CD4-positive, alpha-beta T cell treated with Interleukin-2 at 100 ng/mL for 4 hours (primary cell): ENCODE results near the gene SH2D3C.
"Not testable (repeated sequence)": the region's sequence is repeated elsewhere in the genome, so short reads cannot be mapped to it uniquely, and the experiment has no call there.

ENCODE experiments used
- DNase-seq: peaks from one replicate; pipeline ENCODE4 v3.0.0-alpha.2; 2020; ENCODE audit warnings: low spot score

The SH2D3C gene

GRCh38 chr9:127785023-127785932, 6.8 kb upstream of the SH2D3C start:
- DNase-seq: peak; percentile 94

GRCh38 chr9:127783111-127784008, 4.9 kb upstream of the SH2D3C start:
- DNase-seq: peak; percentile 78

DNA sequence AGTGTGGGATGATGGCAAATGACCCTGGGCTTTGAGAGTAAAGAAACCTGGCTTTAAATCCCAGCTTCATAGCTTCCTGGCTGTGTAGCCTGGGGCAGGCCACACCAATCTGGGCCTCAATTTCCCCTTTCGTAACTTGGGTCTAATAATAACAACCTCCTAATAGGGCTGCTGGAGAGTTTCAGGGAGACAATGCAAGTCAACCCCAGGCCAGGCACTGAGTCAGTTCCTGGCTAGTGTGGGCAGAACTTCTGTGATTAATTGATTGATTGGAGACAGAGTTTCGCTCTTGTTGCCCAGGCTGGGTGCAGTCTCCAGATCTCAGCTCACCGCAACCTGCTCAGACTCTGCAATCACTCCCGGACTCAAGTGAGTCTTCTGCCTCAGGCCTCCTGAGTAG, 3.3 kb upstream of the SH2D3C start:
- no peak for DNase-seq

DNA sequence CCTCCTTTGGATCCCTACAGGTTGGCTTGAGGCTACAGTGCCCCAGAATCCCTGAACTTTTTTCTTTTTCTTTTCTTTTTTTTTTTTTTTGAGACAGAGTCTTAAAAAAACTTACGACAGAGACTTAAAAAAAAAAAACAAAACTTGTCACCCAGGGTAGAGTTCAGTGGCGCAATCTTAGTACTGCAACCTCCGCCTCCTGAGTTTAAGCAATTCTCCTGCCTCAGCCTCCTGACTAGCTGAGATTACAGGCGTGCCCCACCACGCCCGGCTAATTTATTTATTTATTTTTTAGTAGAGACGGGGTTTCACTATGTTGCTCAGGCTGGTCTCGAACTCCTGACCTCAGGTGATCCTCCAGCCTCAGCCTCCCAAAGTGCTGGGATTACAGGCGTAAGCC, 2.4 kb upstream of the SH2D3C start:
- not testable (repeated sequence) for DNase-seq

DNA sequence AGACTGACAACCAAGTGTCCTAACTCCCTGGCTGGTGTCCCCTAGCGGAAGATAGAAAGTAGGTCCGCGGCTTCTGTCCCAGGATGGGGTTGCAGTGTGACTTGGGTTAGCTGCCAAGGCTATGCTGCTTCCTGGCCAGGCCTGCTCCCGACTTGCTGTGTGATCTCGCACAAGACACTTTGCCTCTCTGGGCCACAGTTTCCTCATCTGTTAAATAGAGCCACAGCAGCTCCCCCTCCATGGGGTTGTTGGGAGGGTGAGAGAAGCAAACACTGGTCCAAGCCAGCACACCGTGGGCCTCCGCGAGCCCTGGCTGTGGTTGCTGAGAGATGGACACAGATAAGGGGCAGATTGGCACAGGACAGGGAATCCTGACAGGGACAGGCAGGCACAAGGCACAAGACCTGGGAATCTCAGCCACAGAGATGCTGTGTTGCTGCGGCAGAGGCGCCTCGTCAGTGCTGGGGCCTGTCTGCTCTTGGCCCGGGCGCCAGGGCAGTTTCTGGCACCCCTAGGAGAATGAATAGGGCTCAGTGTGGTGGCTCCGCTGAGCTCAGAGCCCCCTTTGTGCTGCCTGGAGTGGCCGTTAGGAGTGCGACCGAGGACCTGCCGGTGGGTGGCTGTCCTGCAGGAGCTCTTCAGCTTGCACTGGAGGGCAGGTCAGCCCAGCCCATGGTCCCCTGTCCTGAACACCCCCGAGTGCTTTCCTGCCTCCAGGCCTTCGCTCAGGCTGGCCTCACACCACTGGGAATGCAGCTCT, 1.8 kb upstream of the SH2D3C start:
- DNase-seq: no peak

GRCh38 chr9:127779136-127779981, 893 bp upstream of the SH2D3C start:
- peak; percentile 64 for DNase-seq

GRCh38 chr9:127777368-127777980, 992 bp downstream of the SH2D3C start:
- no peak for DNase-seq

GRCh38 chr9:127776924-127777289, 1.6 kb downstream of the SH2D3C start:
- no peak for DNase-seq

DNA sequence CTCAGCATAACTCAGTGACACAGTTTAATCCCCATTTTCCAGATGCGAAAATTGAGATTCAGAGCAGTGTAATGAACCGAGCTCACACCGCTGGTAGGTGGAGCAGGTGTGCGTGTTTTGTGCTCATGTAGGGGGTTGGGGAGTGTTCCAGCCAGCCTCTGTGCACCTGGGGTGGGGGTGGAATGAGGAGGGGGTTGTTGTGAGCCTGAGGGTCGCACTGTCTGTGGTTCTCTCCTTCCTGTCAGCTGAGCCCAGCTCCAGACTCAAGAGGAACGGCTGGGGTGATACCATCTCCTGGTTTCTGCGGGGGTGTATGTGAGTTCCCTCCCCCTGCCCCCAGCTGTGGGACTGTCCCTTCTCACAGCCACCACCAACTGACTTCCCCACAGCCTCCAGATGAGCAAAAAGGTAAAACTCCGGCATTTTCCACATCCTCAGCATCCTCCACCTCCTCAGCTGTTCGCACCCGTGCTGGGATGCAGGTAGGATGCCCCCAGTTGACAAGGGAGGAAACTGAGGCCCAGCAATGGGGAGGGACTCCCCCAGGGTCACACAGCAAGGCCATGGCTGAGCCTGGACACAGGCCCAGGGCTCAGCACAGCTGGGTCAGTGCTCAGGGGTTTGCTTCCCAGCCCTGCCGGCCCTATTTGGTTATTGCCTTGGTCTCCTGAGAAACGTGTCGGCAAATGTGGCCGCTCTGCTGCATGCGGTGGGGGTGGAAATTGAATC, 2.1 kb downstream of the SH2D3C start:
- DNase-seq: peak; percentile 81

DNA sequence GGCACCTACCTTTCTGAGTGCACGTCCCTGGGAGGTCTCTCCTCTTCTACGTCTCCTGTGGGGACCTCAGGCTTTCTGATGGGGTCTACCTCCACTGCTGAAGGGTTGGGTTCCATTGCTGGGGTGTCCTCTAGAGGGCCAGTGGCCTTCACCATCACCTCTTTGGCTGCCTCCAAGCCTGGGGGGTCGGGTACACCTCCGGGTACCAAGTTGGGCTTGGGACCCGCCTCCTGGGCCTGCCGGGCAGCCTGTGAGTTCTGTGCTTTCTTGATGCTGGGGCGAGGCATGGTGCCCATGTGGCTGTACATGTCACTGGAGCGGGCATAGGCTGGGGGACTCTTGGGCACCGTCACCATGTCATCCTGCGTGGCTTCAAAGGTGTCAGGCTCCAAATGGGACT, 4.5 kb downstream of the SH2D3C start:
- DNase-seq: no peak

- DNase-seq: no peak
Measured at GRCh38 chr9:127773272-127773671, 5.2 kb downstream of the SH2D3C start.

- no peak for DNase-seq
Measured at GRCh38 chr9:127772603-127773002, 5.9 kb downstream of the SH2D3C start.

- no peak for DNase-seq
Measured at GRCh38 chr9:127771570-127772189, 6.8 kb downstream of the SH2D3C start.

DNA sequence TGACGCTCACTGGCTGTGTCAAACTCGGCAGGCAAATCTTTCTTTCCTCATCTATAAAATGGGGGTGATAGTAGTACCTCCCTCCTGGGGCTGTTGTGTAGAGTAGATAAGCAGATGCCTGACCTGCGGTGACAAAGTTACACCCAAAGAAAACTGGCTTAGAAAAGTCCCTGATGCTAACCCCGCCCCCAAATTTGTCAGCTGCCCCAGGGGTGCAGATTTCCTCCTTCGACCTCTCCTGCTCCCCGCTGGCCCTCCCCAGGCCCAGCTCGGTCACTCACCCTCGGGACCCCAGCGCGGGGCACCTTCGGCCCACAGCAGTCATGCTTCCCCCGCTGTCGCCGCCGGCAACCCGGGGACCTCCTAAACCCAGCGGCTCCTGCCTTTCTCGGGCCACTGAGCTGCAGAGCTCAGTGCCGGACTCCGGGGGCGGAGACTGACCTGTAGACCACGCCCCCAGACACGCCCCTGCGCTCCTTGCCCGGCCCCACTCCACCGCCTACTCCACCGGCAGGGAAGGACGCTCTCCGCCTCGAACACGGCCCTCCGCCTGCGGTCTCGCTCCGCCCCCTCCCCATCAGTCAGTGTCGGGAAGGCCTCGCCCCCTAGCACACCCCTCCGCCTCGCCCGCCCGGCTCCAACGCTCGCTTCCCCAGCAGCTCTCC, 7.4 kb downstream of the SH2D3C start:
- DNase-seq: peak; percentile 97

- DNase-seq: no peak
Measured at GRCh38 chr9:127770583-127770904, 7.9 kb downstream of the SH2D3C start.

DNA sequence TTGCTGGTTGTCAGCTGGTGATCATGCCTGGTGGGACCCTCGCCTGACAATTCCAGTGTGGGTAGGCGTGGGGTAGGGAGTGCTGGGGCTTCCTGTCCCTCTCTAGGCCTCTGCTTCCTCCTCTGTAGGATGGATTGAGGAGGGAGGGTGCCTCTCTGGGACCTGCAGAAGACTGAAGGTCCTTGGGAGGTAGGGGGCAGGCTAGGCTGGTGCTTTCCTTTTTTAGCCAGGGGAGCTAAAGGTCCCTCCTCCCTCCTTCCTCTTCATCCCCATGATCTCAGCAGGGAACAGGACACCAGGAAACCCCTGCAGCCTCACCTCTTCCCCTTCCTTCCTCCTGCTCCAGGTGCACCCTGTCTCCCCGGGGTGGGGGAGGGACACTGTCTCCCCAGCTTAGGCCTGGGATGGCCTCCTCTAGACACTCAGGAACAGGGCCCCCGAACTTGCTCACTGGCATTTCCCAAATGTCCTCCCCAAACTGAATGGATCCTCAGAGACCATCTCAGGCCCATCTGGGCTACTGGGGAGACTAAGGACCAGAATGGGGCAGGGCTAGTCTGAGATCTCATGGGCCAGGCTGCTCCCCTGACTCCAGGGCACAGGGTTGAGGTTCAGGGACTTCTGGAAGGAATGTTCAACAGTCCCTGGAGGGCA, 8.4 kb downstream of the SH2D3C start:
- DNase-seq: no peak

GRCh38 chr9:127769101-127769500, 9.4 kb downstream of the SH2D3C start:
- DNase-seq: no peak

DNA sequence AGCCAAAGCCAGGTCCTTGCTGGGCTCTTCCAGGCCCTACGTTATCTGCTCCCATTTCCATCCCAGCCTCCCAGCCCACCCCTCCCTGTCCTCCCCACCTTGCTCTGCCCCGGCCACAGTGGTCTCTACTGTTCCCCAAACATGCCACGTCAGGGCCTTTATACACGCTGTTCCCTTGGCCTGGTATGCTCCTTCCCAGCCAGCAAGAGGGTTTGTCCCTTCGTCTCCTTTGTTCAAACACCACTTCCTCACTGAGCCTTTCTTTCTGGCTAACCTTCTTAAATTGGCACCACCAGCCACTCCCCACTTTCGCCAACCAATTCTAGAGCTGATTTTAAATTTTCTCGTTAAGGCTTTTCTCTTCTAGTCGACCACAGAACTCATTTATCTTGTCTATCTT, 9.8 kb downstream of the SH2D3C start:
- no peak for DNase-seq

GRCh38 chr9:127767909-127768331, 10.5 kb downstream of the SH2D3C start:
- no peak for DNase-seq
